Psoas muscle (tissue), 8 donors: ENCODE data around the gene NR2E1. TPM values are rescaled to one million over a fixed set of nuclear protein-coding genes. Genes with fewer than 3 reads are reported as not detected.

Experiments used
- ATAC-seq, 4 donors: fragments of 200-7000 bp; cut with Tn5 transposase; one replicate each; pipeline ENCODE4 v1.9.1; 2020; ENCODE audit warnings: moderate library complexity in 3 of 4, mild to moderate bottlenecking in 2 of 4
- DNase-seq, 2 donors: peaks; one replicate each; pipeline ENCODE4 v3.0.0-alpha.2; 2020
- H3K27ac ChIP-seq: fragments of 200-600 bp; one replicate; pipeline ENCODE4 v1.8.0; 2022
- H3K27me3 ChIP-seq, 3 donors: fragments of 200-600 bp in 1 of 3; one replicate each; pipeline versions ENCODE4 v1.6.1 to v1.8.0; 2013 to 2022; ENCODE audit warnings: low read length in 2 of 3, mild to moderate bottlenecking in 2 of 3, moderate library complexity in 1 of 3; ENCODE audit not compliant: insufficient read depth in 3 of 3
- H3K36me3 ChIP-seq, 2 donors: fragments of 200-600 bp in 1 of 2; one replicate each; pipeline versions ENCODE4 v1.6.1 to v1.8.0; 2013 to 2022; ENCODE audit warnings: low read depth in 1 of 2, mild to moderate bottlenecking in 1 of 2, moderate library complexity in 1 of 2; ENCODE audit not compliant: insufficient read depth in 1 of 2
- H3K4me1 ChIP-seq: fragments of 200-600 bp; one replicate; pipeline ENCODE4 v1.8.0; 2022
- H3K4me3 ChIP-seq: fragments of 200-600 bp; one replicate; pipeline ENCODE4 v1.8.0; 2022; ENCODE audit warnings: mild to moderate bottlenecking
- H3K9me3 ChIP-seq: fragments of 200-600 bp; one replicate; pipeline ENCODE4 v1.8.0; 2022
- WGBS, 3 donors: extraction: QIAGEN DNeasy Blood & Tissue Kit; methylation state at CpG; one replicate each; pipeline versions ENCODE4 v1.1.6 to v1.1.7; 2013; 5-methylcytosine and 5-hydroxymethylcytosine counted together
- intact Hi-C, 2 donors: fragments of 100-400 bp; cut with DNase I; formaldehyde crosslinking; loops; one replicate each; pipeline versions ENCODE4 v1.11.0 to v1.14.2; 2022
- polyA plus RNA-seq, 3 donors: library from polyadenylated mRNA; stranded (reverse); fragments of 200-250 nt; gene quantifications; one replicate each; pipeline ENCODE4 v1.2.3, GENCODE V29; 2013
- total RNA-seq, 4 donors: library from RNA; stranded (reverse); fragmentation: NEBNext Ultra II Directional in 2 of 4; extraction: Animal tissue kit (Norgen Biotek cat#: 25700) in 2 of 4; gene quantifications; one replicate each; pipeline versions ENCODE4 v1.2.1 to v1.2.4, GENCODE V29; 2021 to 2023
- TF ChIP-seq, protein P1 (sequence below): fragments of 200-600 bp; IDR thresholded peaks from one replicate; pipeline ENCODE4 v1.8.0; 2022; ENCODE audit warnings: antibody characterized with exemption
- donor health status: healthy with polysubstance abuse.
- donor health status: DM: no; HTN: no; CAD: no; lungs with moderate emphysema.
- donor health status: Bipolar disorder and iron deficiency.
- donor health status: healthy.
- donor health status: DM: yes; HTN: yes; CAD: no.
- donor health status: DM: no; HTN: no; CAD: no.
- donor health status: DM: no; HTN: no; CAD: no.
- donor health status: DM: yes; HTN: yes; CAD: no.

NR2E1 gene
- total and polyA plus RNA-seq, 7 donors: 0.01 TPM; not detected in 6

DNA sequence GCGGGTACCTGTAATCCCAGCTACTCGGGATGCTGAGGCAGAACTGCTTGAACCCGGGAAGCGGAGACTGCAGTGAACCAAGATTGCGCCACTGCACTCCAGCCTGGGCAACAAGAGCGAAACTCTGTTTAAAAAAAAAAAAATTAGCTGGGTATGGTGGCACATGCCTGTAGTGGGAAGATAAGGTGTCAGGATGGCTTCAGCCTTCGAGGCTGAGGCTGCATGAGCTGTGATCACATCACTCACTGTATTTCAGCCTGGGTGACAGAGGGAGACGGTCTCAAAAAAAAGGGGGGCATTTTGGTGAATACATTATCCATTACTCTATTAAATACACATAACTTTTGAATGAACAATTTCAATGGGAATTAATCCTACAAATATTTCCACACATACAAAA lies 62.6 kb downstream of the NR2E1 start:
- ATAC-seq (no peak), DNase-seq (no peak)
- intact Hi-C loops: no loop called here
- WGBS, 3 donors: 88 to 92% (median 89%) methylated on average over 8 of the region's 8 CpGs
- no peak overlapping the region for H3K27ac ChIP-seq
- H3K4me1 ChIP-seq: peaks cover 6% of the 10 kb centered on the region
- TF ChIP-seq, protein P1, sequence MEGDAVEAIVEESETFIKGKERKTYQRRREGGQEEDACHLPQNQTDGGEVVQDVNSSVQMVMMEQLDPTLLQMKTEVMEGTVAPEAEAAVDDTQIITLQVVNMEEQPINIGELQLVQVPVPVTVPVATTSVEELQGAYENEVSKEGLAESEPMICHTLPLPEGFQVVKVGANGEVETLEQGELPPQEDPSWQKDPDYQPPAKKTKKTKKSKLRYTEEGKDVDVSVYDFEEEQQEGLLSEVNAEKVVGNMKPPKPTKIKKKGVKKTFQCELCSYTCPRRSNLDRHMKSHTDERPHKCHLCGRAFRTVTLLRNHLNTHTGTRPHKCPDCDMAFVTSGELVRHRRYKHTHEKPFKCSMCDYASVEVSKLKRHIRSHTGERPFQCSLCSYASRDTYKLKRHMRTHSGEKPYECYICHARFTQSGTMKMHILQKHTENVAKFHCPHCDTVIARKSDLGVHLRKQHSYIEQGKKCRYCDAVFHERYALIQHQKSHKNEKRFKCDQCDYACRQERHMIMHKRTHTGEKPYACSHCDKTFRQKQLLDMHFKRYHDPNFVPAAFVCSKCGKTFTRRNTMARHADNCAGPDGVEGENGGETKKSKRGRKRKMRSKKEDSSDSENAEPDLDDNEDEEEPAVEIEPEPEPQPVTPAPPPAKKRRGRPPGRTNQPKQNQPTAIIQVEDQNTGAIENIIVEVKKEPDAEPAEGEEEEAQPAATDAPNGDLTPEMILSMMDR: no peak
- no peaks in the 10 kb centered on the region for H3K9me3 ChIP-seq
- H3K27me3 ChIP-seq: no peaks in the 10 kb centered on the region
- peaks cover 0 to 5% of the 10 kb centered on the region in 2 donors for H3K36me3 ChIP-seq
- H3K4me3 ChIP-seq: no peak overlapping the region

DNA sequence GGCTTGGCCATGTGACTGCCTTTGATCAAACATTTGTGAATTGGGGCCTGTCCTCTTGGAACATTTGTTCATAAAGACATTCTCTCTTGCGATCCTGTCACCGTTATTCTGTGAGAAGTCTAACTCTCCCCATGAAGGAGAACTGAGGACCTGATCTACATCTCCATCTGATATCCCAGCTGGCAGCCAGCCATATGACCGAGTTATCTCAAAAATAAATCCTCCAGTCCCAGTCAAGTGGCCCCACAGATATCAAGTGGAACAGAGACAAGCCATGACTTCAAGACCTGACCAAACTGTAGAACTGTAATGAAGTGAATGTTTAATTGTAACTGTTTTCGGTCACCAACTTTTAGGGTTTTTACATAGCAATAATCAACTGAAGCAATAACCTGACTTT lies 69.3 kb downstream of the NR2E1 start:
- H3K4me1 ChIP-seq: peaks cover 12% of the 10 kb centered on the region
- DNase-seq (peak; percentile 23 to 56), ATAC-seq (peak in 2 of 4 donors; percentile 52 to 74)
- intact Hi-C loops: no loop called here
- no peaks in the 10 kb centered on the region for H3K9me3 ChIP-seq
- no peaks in the 10 kb centered on the region for H3K27me3 ChIP-seq
- no peak overlapping the region for H3K4me3 ChIP-seq
- TF ChIP-seq, protein P1: no peak
- 58 to 77% (median 61%) methylated on average over 4 of the region's 4 CpGs for WGBS, 3 donors
- no peak overlapping the region for H3K27ac ChIP-seq
- peaks cover 3 to 26% of the 10 kb centered on the region in 2 donors for H3K36me3 ChIP-seq

DNA sequence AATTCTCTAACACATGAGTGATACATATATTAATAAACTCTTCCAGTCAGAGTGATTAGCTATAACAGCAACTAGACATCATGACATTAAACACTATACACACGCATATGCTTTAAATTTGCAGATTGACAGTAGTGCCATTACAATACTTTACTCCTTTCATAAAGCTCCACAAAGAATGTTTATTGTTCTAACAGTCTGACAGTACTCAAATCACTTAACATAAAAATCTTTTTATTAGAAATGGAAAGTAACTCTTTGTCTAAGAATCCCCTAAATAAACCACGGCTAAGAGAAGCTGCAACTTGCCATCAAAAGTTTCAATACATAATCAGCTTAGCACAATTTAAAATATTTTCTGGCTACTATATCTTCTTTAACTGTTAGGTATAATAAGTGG lies 71.0 kb downstream of the NR2E1 start:
- DNase-seq: no peak
- H3K9me3 ChIP-seq: no peaks in the 10 kb centered on the region
- no peak overlapping the region for H3K27ac ChIP-seq
- no peaks in the 10 kb centered on the region for H3K27me3 ChIP-seq
- intact Hi-C loops: no loop called here
- TF ChIP-seq, protein P1: no peak
- 50 to 74% (median 71%) methylated on average over 2 of the region's 2 CpGs for WGBS, 3 donors
- no peak for ATAC-seq
- H3K4me3 ChIP-seq: no peak overlapping the region
- peaks cover 12% of the 10 kb centered on the region for H3K4me1 ChIP-seq
- peaks cover 3 to 32% of the 10 kb centered on the region in 2 donors for H3K36me3 ChIP-seq

DNA sequence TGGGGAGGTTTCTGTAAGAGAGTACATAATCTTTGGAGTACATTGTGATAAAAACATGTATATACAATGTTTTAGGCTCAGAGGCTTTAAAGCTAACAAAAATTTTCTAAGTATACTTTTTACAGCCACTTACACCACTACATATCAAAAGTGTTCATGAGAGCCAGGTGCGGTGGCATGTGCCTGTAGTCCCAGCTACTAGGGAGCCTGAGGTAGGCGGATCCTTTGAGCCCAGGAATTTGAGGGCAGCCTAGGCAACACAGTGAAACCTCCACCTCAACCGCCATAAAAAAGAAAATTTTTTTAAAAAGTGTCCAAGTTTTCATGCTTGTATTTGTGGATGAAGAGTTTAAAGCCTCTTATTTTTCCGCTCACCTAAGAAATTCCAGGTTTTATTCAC lies 72.5 kb downstream of the NR2E1 start:
- WGBS, 3 donors: 95 to 97% (median 97%) methylated on average over 4 of the region's 4 CpGs
- H3K4me3 ChIP-seq: no peak overlapping the region
- TF ChIP-seq, protein P1: no peak
- DNase-seq (no peak), ATAC-seq (no peak)
- peaks cover 7% of the 10 kb centered on the region for H3K9me3 ChIP-seq
- intact Hi-C loops: no loop called here
- peaks cover 12% of the 10 kb centered on the region for H3K4me1 ChIP-seq
- H3K27ac ChIP-seq: no peak overlapping the region
- H3K36me3 ChIP-seq: peaks cover 3 to 32% of the 10 kb centered on the region in 2 donors
- H3K27me3 ChIP-seq: no peaks in the 10 kb centered on the region

Other genes with a start within 250 kb of the NR2E1 start
- gene SEC63, start 207.8 kb upstream of the NR2E1 start, total RNA-seq: 10 to 100 TPM; 21.8 to 53.8 (median 41.3) TPM
- 10 to 100 TPM; 15.1 to 23.2 (median 18.5) TPM for gene SEC63, start 207.8 kb upstream of the NR2E1 start, polyA plus RNA-seq
- gene OSTM1, start 91.3 kb upstream of the NR2E1 start, total RNA-seq: 10 to 100 TPM; 21.6 to 29.6 (median 24.1) TPM
- 10 to 100 TPM; 15.6 to 29.8 (median 22.2) TPM for gene OSTM1, start 91.3 kb upstream of the NR2E1 start, polyA plus RNA-seq
- gene SNX3, start 95.0 kb downstream of the NR2E1 start, total RNA-seq: 100 to 1,000 TPM; 165 to 204 (median 171) TPM
- 100 to 1,000 TPM; 231 to 348 (median 237) TPM for gene SNX3, start 95.0 kb downstream of the NR2E1 start, polyA plus RNA-seq
- 10 to 100 TPM in 1 of 4 donors, 1 to 10 TPM in 3; 5.4 to 10.4 (median 6.6) TPM for gene AFG1L, start 129.0 kb downstream of the NR2E1 start, total RNA-seq
- 1 to 10 TPM; 2.4 to 3.3 (median 2.5) TPM for gene AFG1L, start 129.0 kb downstream of the NR2E1 start, polyA plus RNA-seq